ENCODE measurements around the gene CROCC2. TPM values are rescaled to one million over a fixed set of nuclear protein-coding genes. Genes with fewer than 3 reads are reported as not detected.
A peak's percentile ranks its signal among the peaks of the same experiment; 100 is the strongest.

The CROCC2 gene
- total RNA-seq, 2 donors from 2014 or later = not detected

DNA sequence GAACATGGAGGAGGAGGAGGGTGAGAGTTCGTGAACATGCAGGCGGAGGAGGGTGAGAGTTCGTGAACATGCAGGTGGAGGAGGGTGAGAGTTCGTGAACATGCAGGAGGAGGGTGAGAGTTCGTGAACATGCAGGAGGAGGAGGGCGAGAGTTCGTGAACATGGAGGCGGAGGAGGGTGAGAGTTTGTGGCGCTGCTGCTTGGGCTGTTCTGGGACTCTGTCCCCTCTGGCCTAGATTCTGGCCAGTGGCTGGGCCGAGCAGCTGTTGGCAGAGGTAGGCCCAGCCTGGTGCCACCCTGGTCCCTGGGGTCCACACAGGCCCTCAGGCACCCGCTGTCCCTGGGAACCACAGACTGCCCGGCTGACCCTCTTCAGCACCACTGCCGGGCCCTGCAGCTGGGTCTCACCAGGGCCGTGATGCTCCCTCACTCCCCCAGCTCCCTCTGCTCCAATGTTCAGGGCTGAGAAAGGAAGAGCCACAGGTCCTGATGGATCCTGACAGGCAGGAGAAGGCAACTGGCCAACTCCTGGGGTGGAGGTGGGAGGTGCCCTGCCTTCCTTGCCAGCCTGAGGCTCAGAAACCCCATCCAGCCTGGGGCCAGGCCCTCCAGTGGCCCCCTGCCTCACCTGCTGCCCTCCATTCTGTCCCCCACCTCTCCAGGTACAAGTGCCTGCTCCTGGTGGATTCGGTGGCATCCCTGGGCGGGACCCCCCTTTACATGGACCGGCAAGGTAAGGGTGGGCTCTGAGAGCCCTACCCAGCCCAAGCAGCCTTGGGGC lies 33.6 kb upstream of the CROCC2 start:
- no peaks in the 10 kb centered on the region for H3K27me3 Mint-ChIP-seq
- no peaks in the 10 kb centered on the region for H3K36me3 Mint-ChIP-seq
- no peak for DNase-seq (ENCODE audit: low spot score)
- no peaks in the 10 kb centered on the region for H3K4me1 Mint-ChIP-seq (ENCODE audit: low read depth in 2 of 2)
- no peak overlapping the region for H3K4me3 Mint-ChIP-seq
- no peak overlapping the region for H3K27ac Mint-ChIP-seq
- no peaks in the 10 kb centered on the region for H3K9me3 Mint-ChIP-seq
- no peak for ATAC-seq

- H3K27ac Mint-ChIP-seq = no peak overlapping the region
- H3K9me3 Mint-ChIP-seq = no peaks in the 10 kb centered on the region
- H3K36me3 Mint-ChIP-seq = no peaks in the 10 kb centered on the region
Measured at GRCh38 chr2:240873098-240873788, 32.9 kb upstream of the CROCC2 start.

DNA sequence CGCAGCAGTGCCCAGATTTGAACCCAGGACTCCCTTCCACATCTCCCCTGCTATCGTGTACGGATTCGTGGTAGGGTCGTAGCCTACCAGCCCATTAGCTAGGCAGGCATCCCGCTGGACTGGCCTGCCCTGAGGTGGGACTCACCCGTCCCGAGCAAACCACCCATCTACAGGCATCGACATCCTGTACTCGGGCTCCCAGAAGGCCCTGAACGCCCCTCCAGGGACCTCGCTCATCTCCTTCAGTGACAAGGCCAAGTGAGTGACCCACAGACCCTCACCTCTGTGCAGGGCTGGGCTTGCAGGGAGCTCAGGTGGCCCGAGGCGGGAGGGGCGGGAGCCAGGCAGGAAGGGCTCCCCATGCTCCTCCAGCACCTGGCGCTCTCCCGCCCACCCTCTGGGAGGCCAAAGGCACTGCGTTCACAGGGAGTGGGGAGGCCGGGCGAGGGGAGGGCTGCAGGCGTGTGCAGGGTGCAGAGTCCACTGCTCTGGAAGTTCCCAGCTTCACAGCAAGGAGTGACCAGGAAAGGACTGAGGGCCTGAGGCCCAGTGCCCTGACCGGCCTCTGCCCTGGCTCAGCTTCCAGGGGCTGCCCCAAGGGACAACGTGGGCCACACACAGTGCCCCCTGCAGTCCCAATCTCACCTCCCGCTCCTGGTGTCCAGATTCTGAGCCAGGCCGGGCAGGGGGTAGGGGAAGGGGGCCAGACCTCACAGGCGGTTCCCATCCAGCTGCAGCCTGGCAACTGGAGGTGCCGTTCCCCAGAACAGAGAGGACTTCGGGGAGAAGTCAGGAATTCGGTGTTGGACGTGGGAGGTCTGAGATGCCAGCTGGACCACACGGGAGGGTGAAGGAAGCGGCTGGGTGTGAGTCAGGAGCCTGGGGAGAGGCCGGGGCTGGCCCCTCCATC lies 32.1 kb upstream of the CROCC2 start:
- DNase-seq (ENCODE audit: low spot score) = no peak
- Mint-ChIP-seq H3K27me3 (no peaks in the 10 kb centered on the region), H3K36me3 (no peaks in the 10 kb centered on the region), H3K27ac (no peak overlapping the region), H3K9me3 (no peaks in the 10 kb centered on the region), H3K4me1 (ENCODE audit: low read depth in 2 of 2) (no peaks in the 10 kb centered on the region), H3K4me3 (no peak overlapping the region)
- no peak for ATAC-seq

More at GRCh38 chr2:240873098-240873788, 32.9 kb upstream of the CROCC2 start:
- ATAC-seq (no peak), DNase-seq (ENCODE audit: low spot score) (no peak)
- Mint-ChIP-seq H3K27me3 (no peaks in the 10 kb centered on the region), H3K4me3 (no peak overlapping the region), H3K4me1 (ENCODE audit: low read depth in 2 of 2) (no peaks in the 10 kb centered on the region)

DNA sequence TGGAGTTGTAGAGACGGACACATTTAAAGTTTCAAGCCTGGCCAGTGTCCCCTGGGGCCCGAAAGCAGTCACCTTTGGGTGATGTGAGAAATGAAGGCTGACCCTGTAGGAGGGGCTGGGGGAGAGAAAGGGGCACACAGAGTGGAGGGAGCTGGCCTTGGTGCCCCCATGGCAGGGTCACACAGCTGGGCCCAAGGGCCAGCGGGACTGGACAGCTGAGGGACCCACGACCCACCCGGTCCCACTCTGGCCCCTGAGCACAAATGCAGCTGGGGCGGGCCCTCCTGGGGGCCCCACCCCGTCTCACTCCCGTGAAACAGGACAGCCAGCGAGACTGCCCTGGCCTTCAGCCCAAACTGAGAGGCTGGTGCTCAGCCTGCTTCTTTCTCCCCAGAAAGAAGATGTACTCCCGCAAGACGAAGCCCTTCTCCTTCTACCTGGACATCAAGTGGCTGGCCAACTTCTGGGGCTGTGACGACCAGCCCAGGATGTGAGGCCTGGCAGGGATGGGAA lies 31.4 kb upstream of the CROCC2 start:
- DNase-seq (ENCODE audit: low spot score) (no peak), ATAC-seq (no peak)
- Mint-ChIP-seq H3K36me3 (no peaks in the 10 kb centered on the region), H3K9me3 (no peaks in the 10 kb centered on the region), H3K4me3 (no peak overlapping the region), H3K4me1 (ENCODE audit: low read depth in 2 of 2) (no peaks in the 10 kb centered on the region), H3K27ac (no peak overlapping the region), H3K27me3 (no peaks in the 10 kb centered on the region)

- H3K9me3 Mint-ChIP-seq = no peaks in the 10 kb centered on the region
- DNase-seq (ENCODE audit: low spot score) = no peak
- no peaks in the 10 kb centered on the region for H3K36me3 Mint-ChIP-seq
Measured at GRCh38 chr2:240875228-240876034, 30.7 kb upstream of the CROCC2 start.

GRCh38 chr2:240876035-240876474 lies 30.1 kb upstream of the CROCC2 start:
- H3K27me3 Mint-ChIP-seq = no peaks in the 10 kb centered on the region
- no peak for ATAC-seq
- H3K27ac Mint-ChIP-seq = no peak overlapping the region
- no peaks in the 10 kb centered on the region for H3K4me1 Mint-ChIP-seq (ENCODE audit: low read depth in 2 of 2)
- H3K9me3 Mint-ChIP-seq = no peaks in the 10 kb centered on the region
- H3K4me3 Mint-ChIP-seq = no peak overlapping the region
- DNase-seq (ENCODE audit: low spot score) = no peak
- H3K36me3 Mint-ChIP-seq = no peaks in the 10 kb centered on the region

More at GRCh38 chr2:240875228-240876034, 30.7 kb upstream of the CROCC2 start:
- Mint-ChIP-seq H3K27me3 (no peaks in the 10 kb centered on the region), H3K4me1 (ENCODE audit: low read depth in 2 of 2) (no peaks in the 10 kb centered on the region), H3K27ac (no peak overlapping the region), H3K4me3 (no peak overlapping the region)
- no peak for ATAC-seq

- H3K9me3 Mint-ChIP-seq = no peaks in the 10 kb centered on the region
- no peaks in the 10 kb centered on the region for H3K36me3 Mint-ChIP-seq
- ATAC-seq = no peak
- no peaks in the 10 kb centered on the region for H3K4me1 Mint-ChIP-seq (ENCODE audit: low read depth in 2 of 2)
- no peak overlapping the region for H3K27ac Mint-ChIP-seq
- no peaks in the 10 kb centered on the region for H3K27me3 Mint-ChIP-seq
- no peak for DNase-seq (ENCODE audit: low spot score)
- no peak overlapping the region for H3K4me3 Mint-ChIP-seq
Measured at GRCh38 chr2:240876475-240877251, 29.5 kb upstream of the CROCC2 start.

DNA sequence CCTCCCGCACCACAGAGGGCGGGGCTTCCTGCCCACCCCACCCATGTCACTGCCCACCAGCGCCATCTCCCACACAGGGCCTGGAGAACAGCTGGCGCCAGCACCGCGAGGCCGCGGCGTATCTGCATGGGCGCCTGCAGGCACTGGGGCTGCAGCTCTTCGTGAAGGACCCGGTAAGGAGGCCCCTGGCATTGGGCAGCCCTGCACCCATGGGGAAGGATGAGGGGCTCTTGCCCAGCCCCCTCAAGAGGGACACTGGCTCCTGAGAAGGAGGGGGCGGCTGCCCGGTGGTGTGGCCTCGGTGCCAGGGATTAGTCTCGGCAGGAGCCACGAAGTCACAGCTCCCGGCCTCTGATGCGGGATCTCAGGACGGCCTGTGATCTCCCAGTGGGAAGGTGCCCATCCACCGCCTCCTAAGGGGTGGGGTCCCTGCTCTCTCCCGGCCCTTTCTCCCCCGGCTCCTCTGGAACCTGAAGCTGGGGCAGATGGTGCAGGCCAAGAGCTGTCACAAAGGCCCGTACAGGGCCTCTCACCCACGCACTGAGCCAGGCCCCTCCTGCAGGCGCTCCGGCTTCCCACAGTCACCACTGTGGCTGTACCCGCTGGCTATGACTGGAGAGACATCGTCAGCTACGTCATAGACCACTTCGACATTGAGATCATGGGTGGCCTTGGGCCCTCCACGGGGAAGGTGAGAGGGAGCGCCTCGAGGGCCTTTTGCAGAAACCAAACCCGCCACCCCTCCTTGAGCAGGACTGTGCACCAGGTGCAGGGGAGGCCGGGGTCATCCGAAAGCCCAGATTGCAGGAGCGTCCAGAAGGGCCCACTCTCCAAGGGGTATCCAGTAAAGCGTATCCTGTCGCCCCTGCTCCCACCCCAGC lies 28.4 kb upstream of the CROCC2 start:
- Mint-ChIP-seq H3K4me1 (ENCODE audit: low read depth in 2 of 2) (no peaks in the 10 kb centered on the region), H3K9me3 (no peaks in the 10 kb centered on the region), H3K27ac (no peak overlapping the region), H3K36me3 (no peaks in the 10 kb centered on the region), H3K27me3 (peaks cover 0 to 2% of the 10 kb centered on the region in 2 donors), H3K4me3 (no peak overlapping the region)
- DNase-seq (ENCODE audit: low spot score) (no peak), ATAC-seq (no peak)

DNA sequence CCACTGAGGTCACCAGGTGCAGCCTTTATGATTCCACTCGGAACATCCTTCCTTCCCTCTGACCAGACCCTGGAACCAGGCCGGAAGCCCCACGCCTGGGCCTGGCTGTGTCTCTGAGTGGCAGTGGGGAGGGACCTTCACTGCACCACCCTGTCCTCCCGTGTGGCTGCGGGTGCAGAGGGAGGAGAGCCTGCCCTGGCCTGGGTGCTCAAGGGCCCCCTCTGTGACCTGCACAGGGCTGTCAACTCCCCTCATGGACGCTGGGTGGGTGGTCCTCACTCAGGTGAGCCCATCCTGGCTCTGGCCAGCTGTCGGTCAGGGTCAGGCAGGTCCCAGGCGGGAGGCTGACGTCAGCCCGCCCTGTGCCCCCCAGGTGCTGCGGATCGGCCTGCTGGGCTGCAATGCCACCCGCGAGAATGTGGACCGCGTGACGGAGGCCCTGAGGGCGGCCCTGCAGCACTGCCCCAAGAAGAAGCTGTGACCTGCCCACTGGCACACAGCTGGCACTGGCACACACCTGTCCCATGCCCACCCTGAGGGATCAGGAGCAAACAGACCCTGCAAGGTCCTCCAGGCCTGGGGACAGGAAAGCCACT lies 27.7 kb upstream of the CROCC2 start:
- DNase-seq (ENCODE audit: low spot score) = no peak

GRCh38 chr2:240879105-240879504 lies 27.0 kb upstream of the CROCC2 start:
- no peak overlapping the region for H3K4me3 Mint-ChIP-seq
- DNase-seq (ENCODE audit: low spot score) (no peak), ATAC-seq (no peak)
- no peaks in the 10 kb centered on the region for H3K9me3 Mint-ChIP-seq
- no peaks in the 10 kb centered on the region for H3K4me1 Mint-ChIP-seq (ENCODE audit: low read depth in 2 of 2)
- peaks cover 0 to 5% of the 10 kb centered on the region in 2 donors for H3K27me3 Mint-ChIP-seq
- no peaks in the 10 kb centered on the region for H3K36me3 Mint-ChIP-seq
- no peak overlapping the region for H3K27ac Mint-ChIP-seq

More for the DNA sequence above, 27.7 kb upstream of the CROCC2 start:
- H3K4me1 Mint-ChIP-seq (ENCODE audit: low read depth in 2 of 2) = no peaks in the 10 kb centered on the region
- H3K36me3 Mint-ChIP-seq = no peaks in the 10 kb centered on the region
- H3K27me3 Mint-ChIP-seq = peaks cover 0 to 5% of the 10 kb centered on the region in 2 donors
- no peak overlapping the region for H3K27ac Mint-ChIP-seq
- peak in 1 of 2 donors; percentile 3 for ATAC-seq
- H3K9me3 Mint-ChIP-seq = no peaks in the 10 kb centered on the region
- no peak overlapping the region for H3K4me3 Mint-ChIP-seq

DNA sequence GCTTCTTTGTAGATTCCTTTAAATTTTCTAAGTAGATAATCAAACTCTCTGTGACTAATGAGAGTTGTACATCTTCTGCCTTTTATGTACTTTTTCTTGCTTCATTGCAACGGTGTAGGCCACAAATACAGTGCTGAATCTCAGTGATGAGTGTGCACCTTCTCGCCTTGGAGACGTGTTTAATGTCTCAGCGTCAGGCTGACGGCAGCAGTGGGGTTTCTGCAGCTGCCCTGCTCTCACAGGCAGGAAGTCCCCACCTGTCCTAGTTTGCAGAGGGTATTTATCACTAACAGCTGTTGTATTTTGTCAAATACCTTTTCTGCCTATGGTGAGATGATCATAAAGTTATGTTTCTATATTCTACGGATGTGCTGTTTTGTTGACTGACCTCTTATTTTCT lies 24.2 kb upstream of the CROCC2 start:
- no peaks in the 10 kb centered on the region for H3K36me3 Mint-ChIP-seq
- peaks cover 0 to 5% of the 10 kb centered on the region in 2 donors for H3K27me3 Mint-ChIP-seq
- H3K9me3 Mint-ChIP-seq = no peaks in the 10 kb centered on the region
- ATAC-seq (no peak), DNase-seq (ENCODE audit: low spot score) (no peak)
- no peak overlapping the region for H3K27ac Mint-ChIP-seq
- no peaks in the 10 kb centered on the region for H3K4me1 Mint-ChIP-seq (ENCODE audit: low read depth in 2 of 2)
- H3K4me3 Mint-ChIP-seq = no peak overlapping the region
